Inflammatory macrophage (primary cell): Measurements from ENCODE around the gene CEP350.

Experiments used
- DNase-seq, 2 donors: peaks; one replicate each; pipeline ENCODE4 v3.0.0-alpha.2; 2020 to 2022

The CEP350 gene

DNA sequence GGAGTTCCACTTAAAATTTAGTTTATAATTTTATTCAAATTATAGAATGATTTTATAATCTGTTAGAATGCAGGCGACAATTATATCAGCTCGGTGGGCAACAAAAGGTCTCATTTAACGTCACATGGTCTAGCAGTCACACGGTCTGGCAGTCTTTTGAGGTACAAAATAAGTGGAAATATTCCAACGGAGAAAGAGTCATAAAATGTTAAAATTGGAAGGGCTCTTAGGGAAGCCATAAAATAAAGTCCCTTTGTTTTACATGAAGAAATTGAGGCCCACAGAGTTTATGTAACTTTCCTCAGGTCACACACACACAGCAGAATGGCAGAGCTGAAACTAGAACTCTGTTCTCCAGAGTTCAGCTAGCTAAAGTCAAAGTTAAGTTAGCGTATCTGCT, 115.7 kb downstream of the CEP350 start:
- no peak for DNase-seq

DNA sequence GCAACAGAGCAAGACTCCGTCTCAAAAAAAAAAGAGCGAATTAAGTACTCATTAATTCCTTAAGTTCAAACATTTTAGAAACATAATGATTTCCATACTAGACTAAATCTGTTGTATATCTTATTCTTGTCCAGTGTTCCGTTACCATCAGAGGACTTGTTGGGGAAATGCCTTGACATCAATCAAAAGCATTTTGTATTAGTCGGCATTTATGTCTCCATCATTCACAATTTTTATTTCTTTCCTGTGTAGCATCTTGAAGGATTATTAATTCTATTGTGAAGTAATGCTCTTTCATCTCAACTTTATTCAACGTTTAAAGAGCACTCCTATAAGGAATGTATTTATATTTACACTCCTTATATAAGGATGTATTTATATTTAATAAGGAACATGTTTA, 117.1 kb downstream of the CEP350 start:
- DNase-seq = no peak

DNA sequence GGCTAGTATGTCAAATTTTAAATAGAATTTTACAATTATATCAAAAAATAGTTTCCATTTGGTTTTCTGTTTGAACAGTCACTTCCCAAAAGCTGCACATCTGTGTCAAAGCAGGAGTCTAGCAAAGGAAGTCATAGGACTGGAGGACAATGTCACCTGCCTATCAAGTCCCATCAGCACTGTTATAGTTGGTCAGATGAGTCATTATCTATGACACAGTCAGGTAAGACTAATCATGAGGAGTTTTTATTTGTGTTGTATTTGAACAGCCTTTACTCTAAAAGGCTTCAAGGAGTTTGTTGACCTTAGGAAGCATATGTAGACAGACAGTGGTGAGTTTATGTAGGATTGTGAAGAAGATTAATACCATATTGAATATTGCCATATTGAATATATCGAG, 125.8 kb downstream of the CEP350 start:
- no peak for DNase-seq

DNA sequence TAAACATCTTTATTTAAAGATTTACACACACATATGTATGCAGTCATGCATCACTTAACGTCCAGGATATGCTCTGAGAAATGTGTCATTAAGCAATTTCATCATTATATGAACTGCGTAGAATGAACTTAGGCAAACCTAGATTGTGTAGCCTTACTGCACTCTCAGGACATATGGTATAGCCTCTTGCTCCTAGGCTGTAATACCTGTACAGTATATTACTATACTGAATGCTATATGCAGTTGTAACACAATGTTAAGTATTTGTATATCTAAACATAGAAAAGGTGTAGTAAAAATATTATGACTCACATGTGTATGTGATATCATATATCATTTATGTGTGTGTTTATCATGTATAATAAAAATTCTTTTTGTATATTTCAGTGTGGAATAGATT, 126.9 kb downstream of the CEP350 start:
- no peak for DNase-seq

DNA sequence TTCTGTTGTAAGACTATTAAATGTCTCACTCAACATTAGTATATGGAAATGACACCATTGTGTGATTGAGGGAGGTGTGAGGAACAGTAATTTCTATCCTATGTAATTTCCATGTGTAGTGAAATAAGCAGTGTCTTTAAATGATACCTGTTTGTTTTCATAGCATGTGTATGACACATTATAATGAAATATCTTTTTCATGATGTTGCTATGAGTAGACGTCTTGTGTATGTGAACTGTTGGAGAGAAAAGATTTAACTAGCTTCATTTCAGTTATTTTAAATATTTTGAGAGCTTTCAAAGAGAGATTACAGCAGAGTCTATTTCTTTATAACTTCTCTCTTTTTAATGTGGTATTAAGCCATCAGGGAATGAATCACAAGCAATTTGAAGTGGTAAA, 128.6 kb downstream of the CEP350 start:
- no peak for DNase-seq

DNA sequence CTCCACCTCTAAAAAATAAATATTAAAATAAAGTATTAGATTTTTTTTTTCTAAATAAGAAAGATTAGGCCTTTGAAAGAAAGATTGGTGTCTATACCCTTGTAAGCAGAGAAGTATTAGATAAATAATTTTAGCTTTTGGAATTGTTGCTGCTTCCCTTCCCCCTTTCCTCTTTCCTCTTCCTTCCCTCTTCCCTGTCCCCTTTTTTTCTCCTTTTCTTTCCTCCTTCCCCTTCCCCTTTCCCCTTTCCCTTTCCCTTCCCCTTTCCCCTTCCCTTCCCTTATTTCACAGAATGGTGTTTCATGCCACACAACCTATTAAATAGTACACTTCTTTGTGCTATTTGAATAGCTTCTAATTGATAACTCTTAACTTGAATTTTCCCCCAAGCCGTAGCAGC, 130.3 kb downstream of the CEP350 start:
- no peak for DNase-seq

DNA sequence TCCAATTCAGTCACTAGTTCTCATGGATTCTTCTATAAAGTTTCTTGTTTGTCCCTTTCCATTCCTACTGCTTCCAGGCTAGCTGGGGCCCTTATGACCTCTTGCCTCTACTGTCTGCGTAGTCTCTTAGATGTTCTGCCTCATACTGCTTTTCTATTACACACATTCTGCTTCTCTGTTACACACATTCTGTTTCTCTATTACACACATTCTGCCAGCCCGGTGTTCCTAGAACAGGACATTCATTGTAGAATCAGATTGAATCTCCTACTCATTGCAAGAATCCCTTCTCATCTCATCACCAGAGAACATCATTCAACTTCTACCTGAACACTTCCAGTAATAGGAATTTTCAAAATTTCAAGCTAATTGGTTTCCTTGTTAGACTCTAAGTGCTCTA, 130.7 kb downstream of the CEP350 start:
- no peak for DNase-seq

DNA sequence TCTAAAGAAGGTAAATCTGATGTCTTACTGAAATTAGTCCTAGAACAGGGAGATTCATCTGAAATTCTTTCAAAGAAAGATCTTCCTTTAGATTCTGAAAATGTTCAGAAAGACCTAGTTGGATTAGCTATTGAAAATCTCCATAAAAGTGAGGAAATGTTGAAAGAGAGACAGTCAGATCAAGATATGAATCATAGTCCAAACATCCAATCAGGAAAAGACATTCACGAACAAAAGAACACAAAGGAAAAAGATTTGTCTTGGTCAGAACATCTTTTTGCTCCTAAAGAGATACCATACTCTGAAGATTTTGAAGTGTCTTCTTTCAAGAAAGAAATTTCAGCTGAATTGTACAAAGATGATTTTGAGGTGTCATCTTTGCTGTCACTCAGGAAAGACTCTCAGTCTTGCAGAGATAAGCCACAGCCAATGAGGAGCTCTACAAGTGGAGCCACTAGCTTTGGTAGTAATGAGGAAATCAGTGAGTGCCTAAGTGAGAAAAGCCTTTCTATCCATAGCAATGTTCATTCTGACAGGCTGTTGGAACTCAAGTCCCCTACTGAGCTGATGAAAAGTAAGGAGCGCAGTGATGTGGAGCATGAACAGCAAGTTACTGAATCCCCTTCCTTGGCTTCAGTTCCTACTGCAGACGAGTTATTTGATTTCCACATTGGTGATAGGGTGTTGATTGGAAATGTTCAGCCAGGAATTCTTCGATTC, 138.5 kb downstream of the CEP350 start:
- no peak for DNase-seq

DNA sequence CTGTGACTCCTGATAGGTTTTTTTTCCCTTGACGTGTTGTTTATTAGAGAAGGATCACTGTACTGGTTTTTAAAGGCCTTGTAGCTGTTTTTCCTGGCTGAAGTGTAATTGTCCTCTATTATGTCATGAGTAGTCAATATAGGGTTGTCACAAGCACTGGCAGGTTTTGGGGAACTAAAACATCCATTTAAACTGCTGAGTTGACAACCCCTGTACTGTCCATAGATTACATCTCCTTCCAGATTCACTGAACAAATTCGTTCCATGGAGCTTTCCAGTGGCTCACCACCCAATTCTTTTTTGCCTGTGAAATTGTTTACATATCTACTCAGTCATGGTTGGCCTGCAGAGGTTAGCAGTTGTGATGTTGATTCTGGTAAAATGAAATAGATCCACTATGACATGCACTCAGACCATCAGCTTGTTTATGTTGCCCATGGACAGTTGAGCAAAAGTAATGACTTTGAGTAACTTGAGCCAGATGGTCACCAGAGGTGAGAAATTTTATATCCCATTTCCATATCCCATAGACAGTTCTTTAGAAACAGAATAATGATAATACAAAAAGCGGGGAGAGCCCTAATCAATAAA, 140.2 kb downstream of the CEP350 start:
- DNase-seq = no peak

DNA sequence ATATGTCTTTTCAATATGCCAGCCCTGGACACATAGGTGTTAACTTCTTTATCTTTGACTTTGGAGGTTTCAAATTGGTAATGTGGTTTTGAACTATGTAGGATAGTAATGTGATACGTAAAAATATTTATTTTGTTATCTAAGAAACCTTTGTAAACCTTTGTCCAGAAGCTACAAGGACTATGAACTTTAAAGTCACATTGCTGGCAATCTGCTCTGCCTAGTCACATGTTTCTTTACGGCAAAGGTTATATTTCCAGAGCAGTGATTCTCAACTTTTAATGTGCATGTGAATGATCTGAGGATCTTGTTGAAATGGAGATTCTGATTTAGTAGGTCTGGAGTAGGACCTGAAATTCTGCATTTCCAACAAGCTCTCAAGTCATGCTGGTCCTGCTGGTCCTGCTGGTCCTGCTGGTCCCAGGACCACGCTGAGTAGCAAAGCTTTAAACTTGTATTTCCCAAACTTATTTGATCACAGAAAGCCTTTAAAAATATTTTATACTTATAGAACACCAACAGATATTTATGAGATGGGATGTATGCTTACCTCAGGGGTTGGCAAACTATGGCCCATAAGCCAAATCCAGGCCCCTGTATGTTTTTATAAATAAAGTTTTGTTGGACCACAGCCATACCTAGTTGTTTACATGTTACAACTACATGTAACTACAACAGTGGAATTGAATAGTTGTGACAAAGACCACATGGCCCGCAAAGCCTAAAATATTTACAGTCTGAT, 142.1 kb downstream of the CEP350 start:
- no peak for DNase-seq

DNA sequence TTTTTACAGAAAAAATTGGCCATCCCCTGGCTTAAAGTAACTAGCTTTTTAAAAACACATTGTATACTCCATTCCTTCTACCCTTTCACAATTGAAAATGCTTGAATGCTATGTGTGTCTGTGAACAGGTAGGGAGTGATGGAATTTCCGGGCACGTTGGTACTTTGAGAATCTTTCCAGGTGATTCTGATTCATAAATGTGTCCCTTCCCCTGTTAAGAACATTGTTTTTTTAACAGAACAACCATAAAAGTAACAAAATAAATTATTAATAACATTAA, 142.7 kb downstream of the CEP350 start:
- no peak for DNase-seq

DNA sequence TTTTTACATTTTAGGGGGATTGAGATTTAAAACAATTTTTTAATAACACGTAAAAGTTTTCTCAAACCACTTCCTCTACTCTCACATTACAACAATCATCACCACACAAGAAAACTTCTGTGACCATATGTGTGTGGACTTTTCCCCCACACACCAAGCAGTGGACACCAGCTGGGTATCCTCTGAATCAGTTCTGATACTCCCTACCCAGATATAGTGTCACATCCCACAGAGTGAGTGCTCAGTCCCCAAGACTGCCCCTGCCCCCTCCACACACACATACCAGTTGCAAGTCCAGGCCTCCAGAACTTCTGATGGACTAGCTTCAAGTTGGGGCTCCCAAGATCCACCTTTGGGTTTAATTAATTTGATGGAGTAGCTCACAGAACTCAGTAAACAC, 146.8 kb downstream of the CEP350 start:
- DNase-seq = no peak

DNA sequence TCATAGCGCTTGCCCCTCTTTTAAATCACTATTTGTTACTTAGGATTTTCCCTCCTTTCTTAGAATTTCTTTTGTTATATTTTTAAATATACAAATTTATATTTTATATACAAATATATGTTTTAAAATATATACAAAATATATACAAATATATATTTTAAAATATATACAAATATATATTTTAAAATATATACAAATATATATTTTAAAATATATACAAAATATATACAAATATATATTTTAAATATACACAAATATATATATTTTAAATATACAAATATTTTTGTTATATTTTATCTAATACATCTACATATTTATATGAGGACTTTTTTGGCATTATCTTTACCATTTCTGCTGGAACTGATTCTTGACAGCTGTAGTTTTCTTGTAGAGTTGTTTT, 149.2 kb downstream of the CEP350 start:
- DNase-seq = no peak

DNA sequence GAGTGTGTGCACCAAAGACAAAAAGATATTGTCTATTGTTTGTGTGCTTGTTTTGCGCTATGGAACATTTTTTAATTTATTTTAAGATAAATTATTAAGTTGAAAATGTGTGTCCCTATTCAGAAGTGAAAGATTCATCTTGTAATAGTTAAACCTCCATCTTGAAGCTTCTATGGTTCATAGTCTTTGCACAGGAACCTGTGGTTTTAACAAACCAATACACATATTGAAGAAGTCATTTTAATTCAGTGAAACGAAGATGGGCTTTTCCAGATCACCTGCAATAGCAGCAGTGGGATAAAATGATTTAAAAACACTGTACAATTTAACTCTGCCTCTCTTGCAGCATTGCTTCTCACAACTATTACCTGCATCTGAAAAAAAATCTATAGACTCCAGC, 157.5 kb downstream of the CEP350 start:
- DNase-seq = no peak

DNA sequence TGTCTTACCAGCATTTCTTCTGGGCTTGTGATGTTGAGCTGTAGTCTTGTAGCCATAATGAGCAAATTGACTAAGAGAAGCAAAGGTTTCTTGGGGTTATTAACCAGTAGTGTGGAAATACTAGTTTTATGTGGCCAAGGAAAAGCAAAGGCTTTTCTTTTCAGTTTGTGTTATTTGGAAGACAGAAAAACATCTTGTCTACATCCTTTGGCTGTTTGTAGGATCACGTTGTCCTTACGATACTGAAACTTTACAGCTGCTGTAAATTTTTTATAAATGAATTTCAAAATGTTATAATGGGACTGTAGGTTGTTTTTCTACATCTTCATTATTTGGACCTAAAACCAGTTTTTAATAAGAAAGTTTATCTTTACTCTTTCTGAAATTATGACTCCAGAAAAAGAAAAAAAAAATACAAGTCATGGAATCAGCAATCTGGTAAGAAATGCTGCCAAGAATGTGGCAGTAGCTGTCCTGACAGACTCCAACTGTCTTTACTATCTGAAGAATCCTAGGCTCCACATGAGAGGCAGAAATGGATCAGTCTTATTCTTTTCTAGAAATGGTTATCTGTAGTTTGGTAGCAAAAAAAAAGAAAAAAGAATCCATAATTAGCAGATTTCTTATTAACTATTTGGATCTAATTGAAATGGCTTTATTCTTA, 158.5 kb downstream of the CEP350 start:
- no peak for DNase-seq

DNA sequence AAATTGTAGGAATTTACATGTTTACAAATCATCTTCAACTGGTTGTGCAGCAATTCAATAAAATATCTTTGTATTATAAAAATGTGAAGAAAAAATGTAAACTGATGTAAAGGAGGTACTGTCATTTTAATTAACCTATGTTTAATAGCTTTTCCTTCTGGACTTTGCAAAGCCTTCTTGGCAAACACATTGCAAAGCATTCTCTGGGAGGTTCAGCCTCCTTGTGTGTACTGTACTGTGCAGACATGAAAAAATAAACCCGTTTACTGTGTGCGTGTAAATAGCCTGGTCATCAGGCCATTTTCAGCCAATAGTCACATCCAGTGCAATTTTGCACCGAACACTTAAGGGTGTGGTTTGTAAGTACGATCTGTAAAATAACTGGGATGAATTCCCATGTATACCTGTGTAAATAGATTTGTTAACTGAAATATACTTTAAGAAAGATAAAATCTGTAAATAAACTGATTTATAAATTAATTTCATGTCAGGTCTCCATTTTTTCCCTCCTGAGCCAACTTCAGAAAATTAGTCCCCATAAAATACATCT, 159.9 kb downstream of the CEP350 start:
- DNase-seq = no peak

DNA sequence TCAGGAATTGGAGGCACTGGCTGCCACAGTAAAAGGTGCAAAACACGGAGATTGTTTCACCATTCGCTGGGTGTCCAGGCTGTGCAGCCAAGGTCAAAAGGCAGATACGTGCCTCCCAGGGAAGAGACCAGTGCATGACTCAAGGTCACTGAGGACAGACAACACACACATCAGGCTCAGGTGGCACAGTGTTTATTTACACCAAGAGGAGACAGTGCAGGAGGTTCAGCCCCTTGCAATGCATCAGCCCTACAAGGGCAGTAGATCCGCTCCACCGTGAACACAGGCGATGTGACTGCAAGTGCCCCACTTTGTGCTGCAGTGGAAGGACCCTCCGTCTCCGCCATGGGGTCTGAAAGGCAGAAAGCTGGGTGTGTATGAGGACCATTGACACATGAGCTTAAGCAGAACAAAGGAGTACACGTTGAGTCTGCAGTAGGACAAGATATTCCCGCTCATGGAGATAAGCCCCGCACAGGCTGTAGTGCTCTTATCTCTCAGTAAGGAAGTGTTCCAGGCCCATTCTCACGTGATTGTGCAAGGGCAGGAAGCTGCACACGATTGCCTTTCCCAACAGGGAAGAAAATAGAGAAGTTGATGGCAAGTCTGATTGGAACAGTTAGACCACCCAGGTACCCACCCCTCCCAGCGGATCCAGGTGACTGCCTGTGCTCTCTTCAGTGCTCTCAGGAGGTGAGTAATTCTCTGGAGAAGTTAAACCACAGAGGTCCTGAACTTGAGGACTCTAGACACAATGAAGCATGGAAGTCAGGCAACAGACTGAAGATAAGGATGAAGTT, 162.6 kb downstream of the CEP350 start:
- peak; percentile 46 to 48 for DNase-seq

DNA sequence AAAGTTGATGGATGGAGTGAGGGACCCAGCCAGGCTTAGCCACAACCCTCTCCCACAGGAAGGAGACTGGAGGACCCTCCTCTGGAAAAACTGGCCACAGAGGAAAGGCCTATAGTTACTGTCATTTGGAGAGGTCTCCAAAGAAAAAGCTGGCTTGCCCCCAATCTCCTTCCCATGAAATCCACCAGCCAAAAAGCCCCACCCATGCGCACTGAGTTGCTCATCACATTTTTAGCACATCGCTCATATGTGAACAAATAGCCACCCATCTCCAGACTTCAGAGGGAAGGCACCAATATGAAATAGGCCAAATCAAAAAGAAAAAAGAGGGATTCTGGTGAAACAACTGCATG, 163.1 kb downstream of the CEP350 start:
- DNase-seq = no peak

DNA sequence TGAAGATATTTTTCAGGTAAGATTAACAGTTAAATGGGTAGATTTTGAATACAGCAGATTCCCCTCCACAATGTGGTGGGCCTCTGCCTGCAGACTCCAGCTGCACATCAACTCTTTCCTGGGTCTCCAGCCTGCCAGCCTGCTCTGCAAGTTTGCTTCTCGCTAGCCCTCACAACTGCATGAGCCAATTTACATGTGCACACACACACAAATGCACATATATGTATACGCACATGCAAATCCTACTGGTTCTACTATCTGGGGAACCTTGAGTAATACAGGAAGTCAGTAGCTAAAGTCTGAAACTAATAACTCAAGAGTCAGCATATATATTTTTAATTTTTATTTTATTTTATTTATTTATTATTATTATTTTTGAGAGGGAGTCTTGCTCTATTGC, 165.2 kb downstream of the CEP350 start:
- DNase-seq = peak in 1 of 2 donors; percentile 13

DNA sequence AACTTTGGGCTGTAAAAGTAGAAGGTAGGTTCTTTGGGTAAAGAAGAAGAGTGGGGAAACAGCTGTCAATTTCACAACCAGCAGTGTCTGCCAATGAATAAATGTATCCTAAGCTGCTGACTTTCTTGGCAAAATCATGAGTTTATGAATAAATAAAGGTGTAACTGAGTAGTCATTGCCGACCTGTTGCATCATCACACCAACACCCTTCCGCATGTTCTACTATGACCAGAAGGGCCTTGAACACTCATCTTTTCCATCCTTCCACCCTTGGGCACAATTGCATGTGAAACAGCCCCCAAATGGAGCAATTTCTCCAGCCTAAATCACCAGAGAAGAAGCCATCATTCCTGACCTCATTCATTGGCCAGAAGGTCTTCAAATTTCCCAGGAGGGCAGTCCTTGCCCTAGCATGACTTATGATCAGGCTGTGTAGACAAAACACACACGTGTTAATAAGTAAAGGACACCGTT, 168.9 kb downstream of the CEP350 start:
- no peak for DNase-seq

DNA sequence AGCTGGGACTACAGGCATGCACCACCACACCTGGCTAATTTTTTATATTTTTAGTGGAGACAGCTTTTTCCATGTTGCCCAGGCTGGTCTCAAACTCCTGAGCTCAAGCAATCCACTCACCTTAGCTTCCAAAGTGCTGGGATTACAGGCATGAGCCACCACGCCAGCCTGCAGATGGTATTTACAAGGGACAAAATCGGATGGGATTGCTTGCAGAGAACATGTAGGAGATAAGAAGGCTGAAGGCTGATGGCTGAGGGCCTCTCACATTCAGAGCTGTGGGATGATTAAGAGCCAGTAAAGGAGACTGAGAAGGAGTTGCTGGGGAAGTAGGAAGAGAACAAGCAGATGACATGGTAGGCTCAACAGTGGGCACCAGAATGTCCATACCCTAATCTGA, 176.0 kb downstream of the CEP350 start:
- no peak for DNase-seq

DNA sequence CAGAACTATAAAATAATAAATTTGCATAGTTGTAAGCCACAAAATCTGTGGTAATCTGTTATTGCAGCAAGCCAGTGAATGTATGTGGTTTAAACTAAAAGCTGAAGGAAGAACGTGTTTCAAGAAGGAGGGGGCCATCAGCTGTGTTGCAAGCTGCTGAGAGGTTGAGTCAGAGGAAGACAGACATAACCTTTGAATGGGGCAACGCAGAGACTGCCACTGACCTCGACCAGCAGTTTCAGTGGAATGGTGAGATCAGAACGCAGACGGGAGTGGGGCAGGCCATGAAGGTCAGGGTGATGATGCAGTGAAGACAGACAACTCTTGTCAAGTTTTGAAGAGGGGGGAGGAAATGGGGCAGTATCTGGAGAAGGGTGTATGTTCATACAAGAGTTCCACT, 176.9 kb downstream of the CEP350 start:
- peak; percentile 94 to 98 for DNase-seq

DNA sequence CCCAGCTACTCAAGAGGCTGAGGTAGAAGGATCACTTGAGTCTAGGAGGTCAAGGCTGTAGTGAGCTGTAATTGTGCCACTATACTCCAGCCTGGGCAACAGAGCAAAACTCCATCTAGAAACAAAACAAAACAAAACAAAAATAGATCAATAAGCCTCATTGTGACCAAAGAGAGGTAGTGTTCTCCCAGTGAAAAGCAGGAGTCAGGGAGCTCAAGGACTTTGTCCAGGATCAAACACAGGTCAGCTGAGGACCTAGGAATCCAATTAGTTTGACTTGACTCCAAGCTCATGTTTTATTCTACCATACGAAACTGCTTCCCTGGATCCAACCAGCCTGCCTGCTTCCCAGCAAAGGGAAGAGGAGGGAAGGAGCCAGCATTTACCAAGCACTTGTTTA, 178.6 kb downstream of the CEP350 start:
- DNase-seq = no peak
